CD4-positive, alpha-beta T cell (primary cell): ENCODE results near the gene ING3. TPM values are rescaled to one million over a fixed set of nuclear protein-coding genes. Genes with fewer than 3 reads are reported as not detected.

Experiments used
- ATAC-seq: fragments of 200-7000 bp; cut with Tn5 transposase; one replicate; pipeline ENCODE4 v1.10.0; 2022; ENCODE audit warnings: mild to moderate bottlenecking; ENCODE audit not compliant: poor library complexity
- CTCF ChIA-PET: fragments of 350-600 bp; sonication (Branson Sonifier 250); formaldehyde crosslinking; loops from one replicate; lab custom pipeline; 2021; ENCODE audit warnings: antibody characterized with exemption, inconsistent platforms; lab: Charles Lee
- POLR2A ChIA-PET: fragments of 350-600 bp; sonication (Branson Sonifier 250); formaldehyde crosslinking; loops from one replicate; lab custom pipeline; 2021; ENCODE audit warnings: antibody characterized with exemption, inconsistent platforms; lab: Charles Lee
- DNase-seq, 14 experiments: peaks; one replicate each; pipeline ENCODE4 v3.0.0-alpha.2; 2013 to 2020; ENCODE audit warnings: mixed read lengths in 2 of 14
- H3K27ac ChIP-seq, 2 donors: one replicate each; pipeline versions ENCODE4 v1.5.1 to v1.7.0; 2013; ENCODE audit warnings: low read length in 2 of 2, low read depth in 1 of 2, mild to moderate bottlenecking in 1 of 2
- H3K27me3 ChIP-seq, 2 experiments: 1 replicate in 1 of 2; 2 replicates in 1 of 2; pipeline versions ENCODE4 v1.6.1 to v1.7.0; 2013; ENCODE audit warnings: low read length in 2 of 2, control low read depth in 1 of 2, mild to moderate bottlenecking in 1 of 2, moderate library complexity in 1 of 2; ENCODE audit not compliant: insufficient read depth in 2 of 2, control insufficient read depth in 1 of 2
- H3K36me3 ChIP-seq: one replicate; pipeline ENCODE4 v1.6.1; 2013; ENCODE audit warnings: low read length, control low read depth; ENCODE audit not compliant: insufficient read depth
- H3K4me1 ChIP-seq: one replicate; pipeline ENCODE4 v1.6.1; 2013; ENCODE audit warnings: low read length, control low read depth; ENCODE audit not compliant: insufficient read depth
- H3K4me3 ChIP-seq: one replicate; pipeline ENCODE4 v1.5.1; 2013; ENCODE audit warnings: mild to moderate bottlenecking, low read length, moderate library complexity
- H3K9me3 ChIP-seq, 2 experiments: 1 replicate in 1 of 2; 2 replicates in 1 of 2; pipeline versions ENCODE4 v1.6.1 to v1.7.0; 2013; ENCODE audit warnings: low read length in 2 of 2, mild to moderate bottlenecking in 2 of 2, control low read depth in 1 of 2, moderate library complexity in 1 of 2; ENCODE audit not compliant: control insufficient read depth in 1 of 2, insufficient read depth in 1 of 2
- H3K27ac Mint-ChIP-seq: one replicate; pipeline ENCODE4 v1.8.0; 2020; ENCODE audit warnings: mixed read lengths
- H3K27me3 Mint-ChIP-seq: one replicate; pipeline ENCODE4 v1.8.0; 2021; ENCODE audit warnings: mixed read lengths
- H3K36me3 Mint-ChIP-seq: one replicate; pipeline ENCODE4 v1.8.0; 2021; ENCODE audit warnings: low read depth, mixed read lengths
- H3K4me1 Mint-ChIP-seq: one replicate; pipeline ENCODE4 v1.8.0; 2021; ENCODE audit warnings: low read depth, mixed read lengths
- H3K4me3 Mint-ChIP-seq: one replicate; pipeline ENCODE4 v1.8.0; 2020; ENCODE audit warnings: mild to moderate bottlenecking, mixed read lengths
- H3K9me3 Mint-ChIP-seq: one replicate; pipeline ENCODE4 v1.8.0; 2020; ENCODE audit warnings: mixed read lengths
- CTCF ChIP-seq: fragments of 200-600 bp; IDR thresholded peaks from one replicate; pipeline ENCODE4 v1.8.0; 2022; ENCODE audit warnings: antibody characterized with exemption, mild to moderate bottlenecking
- intact Hi-C, 2 experiments: fragments of 100-400 bp; cut with DNase I in 1 of 2; cut with micrococcal nuclease in 1 of 2; formaldehyde crosslinking; loops; one replicate each; pipeline versions ENCODE4 v1.15.1 to v1.9.0; 2023 to 2025; cut with DNase I, micrococcal nuclease
- total RNA-seq, 174 experiments: library from RNA in 2 of 174; stranded (reverse) in 2 of 174; gene quantifications; one replicate each; pipeline ENCODE4 v1.2.3 and lab custom pipeline; 2021 to 2026

Gene ING3
- total RNA-seq, 2 experiments from 2014 or later: 37.9 to 39.3 TPM

GRCh38 chr7:120916538-120916937, 34.0 kb upstream of the ING3 start:
- no peaks in the 10 kb centered on the region for H3K36me3 ChIP-seq
- Mint-ChIP-seq H3K4me3 (no peak overlapping the region), H3K27me3 (peaks cover 10% of the 10 kb centered on the region), H3K4me1 (no peaks in the 10 kb centered on the region), H3K36me3 (no peaks in the 10 kb centered on the region), H3K9me3 (no peaks in the 10 kb centered on the region), H3K27ac (no peak overlapping the region)
- POLR2A ChIA-PET: no interaction called here
- no peaks in the 10 kb centered on the region for H3K4me1 ChIP-seq
- ATAC-seq (no peak), DNase-seq (no peak)
- no peak overlapping the region for H3K27ac ChIP-seq
- no peaks in the 10 kb centered on the region for H3K9me3 ChIP-seq
- intact Hi-C loops: no loop called here
- H3K27me3 ChIP-seq: no peaks in the 10 kb centered on the region
- H3K4me3 ChIP-seq: no peak overlapping the region
- TF ChIP-seq CTCF: no peak
- CTCF ChIA-PET: no interaction called here

- Mint-ChIP-seq H3K27me3 (peaks cover 23% of the 10 kb centered on the region), H3K4me1 (no peaks in the 10 kb centered on the region), H3K9me3 (no peaks in the 10 kb centered on the region), H3K27ac (no peak overlapping the region), H3K36me3 (no peaks in the 10 kb centered on the region), H3K4me3 (no peak overlapping the region)
- DNase-seq: no peak
- TF ChIP-seq CTCF: no peak
- Histone ChIP-seq H3K27me3 (no peaks in the 10 kb centered on the region), H3K36me3 (no peaks in the 10 kb centered on the region), H3K4me3 (no peak overlapping the region), H3K27ac (no peak overlapping the region), H3K9me3 (no peaks in the 10 kb centered on the region), H3K4me1 (no peaks in the 10 kb centered on the region)
- no peak for ATAC-seq
- intact Hi-C loops: no loop called here
- ChIA-PET POLR2A (no interaction called here), CTCF (no interaction called here)
Measured at GRCh38 chr7:120919466-120919865, 31.1 kb upstream of the ING3 start.

DNA sequence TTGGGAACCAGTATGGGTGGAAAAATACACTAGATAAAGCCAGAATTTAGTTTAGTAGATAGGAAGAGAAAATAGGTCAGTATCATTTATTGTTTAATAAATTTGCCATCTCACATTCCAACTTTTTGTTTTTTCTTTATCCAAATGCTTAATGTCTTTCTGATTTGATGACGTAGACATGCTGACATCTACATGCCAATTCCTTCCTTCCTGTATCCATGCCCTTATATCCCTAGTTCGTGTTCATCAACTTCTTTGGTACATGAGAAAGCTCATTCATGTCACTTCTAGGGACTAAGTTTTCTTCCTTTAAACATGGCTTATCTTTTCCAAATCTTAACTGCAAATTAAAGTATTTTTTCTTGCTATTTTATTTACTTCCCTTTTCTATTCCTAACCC, 30.5 kb upstream of the ING3 start:
- TF ChIP-seq CTCF: no peak
- no peak overlapping the region for H3K4me3 Mint-ChIP-seq
- Histone ChIP-seq H3K9me3 (no peaks in the 10 kb centered on the region), H3K27ac (no peak overlapping the region), H3K36me3 (no peaks in the 10 kb centered on the region), H3K4me3 (no peak overlapping the region), H3K27me3 (no peaks in the 10 kb centered on the region), H3K4me1 (no peaks in the 10 kb centered on the region)
- DNase-seq (no peak), ATAC-seq (no peak)
- H3K27me3 Mint-ChIP-seq: peaks cover 27% of the 10 kb centered on the region
- POLR2A ChIA-PET: no interaction called here
- H3K27ac Mint-ChIP-seq: no peak overlapping the region
- CTCF ChIA-PET: no interaction called here
- no peaks in the 10 kb centered on the region for H3K4me1 Mint-ChIP-seq
- no peaks in the 10 kb centered on the region for H3K9me3 Mint-ChIP-seq
- intact Hi-C loops: no loop called here
- no peaks in the 10 kb centered on the region for H3K36me3 Mint-ChIP-seq
